HEK293T (cell line): ENCODE results near the gene MAD1L1.

ENCODE experiments used
- ELF4 ChIP-seq: fragments of 450-650 bp; IDR thresholded peaks from 2 replicates; pipeline ENCODE4 v1.6.1; 2017; ENCODE audit warnings: antibody characterized with exemption
- HDGF ChIP-seq: fragments of 450-650 bp; IDR thresholded peaks from 2 replicates; pipeline ENCODE4 v1.6.1; 2017; ENCODE audit warnings: antibody characterized with exemption, borderline replicate concordance
- PKNOX1 ChIP-seq: fragments of 450-650 bp; IDR thresholded peaks from 2 replicates; pipeline ENCODE4 v1.6.1; 2016
- TARDBP ChIP-seq: fragments of 450-650 bp; IDR thresholded peaks from 2 replicates; pipeline ENCODE4 v1.6.1; 2016

- no peak for TF ChIP-seq HDGF
- no peak for TF ChIP-seq TARDBP
- no peak for TF ChIP-seq ELF4
- TF ChIP-seq PKNOX1: no peak
These were observed 388.8 kb downstream of the MAD1L1 start for GRCh38 chr7:1843921-1844335.
